Endometrial microvascular endothelial cells (primary cell): ENCODE data around the gene TSPAN17. TPM values are rescaled to one million over a fixed set of nuclear protein-coding genes. Genes with fewer than 3 reads are reported as not detected.
"Not testable (repeated sequence)": the region's sequence is repeated elsewhere in the genome, so short reads cannot be mapped to it uniquely, and the experiment has no call there.

Experiments
- in situ Hi-C: cut with HindIII; loops from 2 replicates; pipeline ENCODE4 v1.10.0; 2017; ENCODE audit warnings: low sequenced_read_pairs, low pct_unique_long_range_greater_than_20kb; ENCODE audit errors: inconsistent ontology term
- total RNA-seq: library from RNA; depleted of rRNA; stranded (reverse); fragments of >200 nt; gene quantifications from one replicate; pipeline ENCODE4 v1.2.3, GENCODE V29; 2015; ENCODE audit errors: inconsistent ontology term

TSPAN17 gene
- total RNA-seq, 1 donor from 2014 or later = 56.6 TPM

DNA sequence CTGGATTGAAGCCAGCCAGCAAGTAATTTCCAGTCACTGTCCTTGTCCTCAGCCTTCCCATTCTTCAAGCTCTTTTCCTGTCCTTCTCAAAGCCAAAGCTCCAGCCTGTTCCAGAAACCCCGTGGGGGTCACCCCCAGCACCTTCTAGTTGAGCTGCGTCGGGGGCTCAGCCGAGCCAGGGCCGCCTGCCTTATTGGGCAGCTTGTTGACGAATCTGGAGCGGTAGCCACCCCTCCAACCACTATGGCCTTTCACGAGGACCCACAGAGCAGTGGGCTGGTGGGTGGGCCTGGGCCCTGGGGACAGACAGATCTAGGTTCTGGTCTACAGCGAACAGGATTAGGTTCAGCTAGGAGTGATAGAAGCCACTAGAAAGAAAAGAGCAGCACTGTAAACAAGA, 47.3 kb downstream of the TSPAN17 start:
- in situ Hi-C loops = no loop called here

DNA sequence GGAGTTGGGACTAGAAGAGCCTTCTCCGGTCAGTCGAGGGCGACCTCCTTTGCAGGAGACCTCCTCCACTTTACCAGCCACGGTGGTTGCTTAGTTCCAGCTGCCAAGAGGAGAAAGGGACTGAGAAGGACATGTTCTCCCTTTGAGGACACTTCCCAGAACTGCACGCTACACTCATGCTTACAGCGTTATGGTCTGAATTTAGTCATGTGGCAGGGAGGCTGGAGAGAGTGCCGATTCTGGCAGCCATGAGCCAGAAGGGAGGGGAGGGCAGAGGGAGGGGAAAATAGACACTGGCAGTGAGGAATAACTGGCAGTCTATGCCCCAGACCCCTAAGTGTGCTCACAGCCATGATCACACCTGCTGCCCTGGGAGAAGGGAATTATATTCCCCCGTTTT, 47.8 kb downstream of the TSPAN17 start:
- in situ Hi-C loops = no loop called here

DNA sequence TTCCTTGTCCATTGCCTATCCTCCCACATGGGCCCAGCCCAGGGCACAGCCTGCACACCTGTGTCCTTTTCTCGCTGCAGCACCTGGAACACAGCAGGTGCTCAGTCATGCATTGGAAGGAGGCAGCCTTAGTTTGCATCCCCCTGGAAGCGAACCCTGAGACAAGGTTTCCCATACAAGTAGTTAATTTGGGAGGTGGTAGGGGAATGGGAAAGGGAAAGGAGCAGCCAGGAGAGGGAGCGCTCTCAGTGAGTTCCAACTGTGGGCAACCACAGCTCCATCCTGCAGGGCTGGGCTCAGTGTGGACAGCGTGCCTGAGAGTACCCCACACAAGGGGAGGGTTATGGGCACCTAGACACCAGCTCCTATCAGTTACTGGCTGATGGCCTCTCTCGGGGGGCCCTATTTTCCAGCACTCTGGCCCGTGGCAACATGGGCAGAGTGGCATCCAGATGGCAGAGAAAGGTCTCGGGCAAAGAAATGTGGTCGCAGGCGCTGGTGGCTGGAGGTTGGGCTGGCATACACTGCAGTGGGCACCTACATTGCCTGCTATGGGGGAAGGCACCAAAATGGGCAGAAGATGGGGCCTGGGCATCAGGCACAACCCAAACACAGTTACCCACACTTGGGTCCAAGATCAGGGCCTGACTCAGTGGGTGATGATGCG, 50.1 kb downstream of the TSPAN17 start:
- in situ Hi-C loops = no loop called here

DNA sequence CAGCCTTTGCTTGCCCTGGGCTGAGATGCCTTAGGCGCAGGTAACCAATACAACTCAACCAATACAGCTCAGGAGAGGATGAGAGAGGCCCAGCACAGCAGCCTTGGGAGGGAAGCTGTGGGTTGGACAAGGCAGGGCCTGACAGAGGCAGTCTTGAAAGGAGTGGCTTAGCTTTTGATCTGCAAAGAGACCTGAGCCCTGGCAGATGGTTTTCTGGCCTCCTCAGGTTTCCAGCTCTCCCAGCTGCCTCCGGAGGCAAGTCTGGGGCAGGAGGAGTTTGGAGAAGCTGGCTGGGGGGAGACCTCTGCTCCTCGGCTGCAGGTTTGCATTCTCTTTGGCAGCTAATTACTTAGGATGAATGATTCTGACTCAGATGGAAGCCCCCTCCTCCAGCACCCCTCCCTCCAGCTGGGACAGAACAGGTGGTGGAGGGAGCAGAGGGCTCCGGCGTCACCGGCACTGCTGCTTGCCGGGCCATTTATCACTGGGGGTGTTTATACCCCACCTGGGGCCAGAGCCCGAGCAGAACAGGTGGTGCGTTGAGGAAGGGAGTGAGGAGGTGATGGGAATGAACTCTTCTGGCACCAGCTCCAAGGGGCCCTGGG, 50.8 kb downstream of the TSPAN17 start:
- in situ Hi-C loops = no loop called here

DNA sequence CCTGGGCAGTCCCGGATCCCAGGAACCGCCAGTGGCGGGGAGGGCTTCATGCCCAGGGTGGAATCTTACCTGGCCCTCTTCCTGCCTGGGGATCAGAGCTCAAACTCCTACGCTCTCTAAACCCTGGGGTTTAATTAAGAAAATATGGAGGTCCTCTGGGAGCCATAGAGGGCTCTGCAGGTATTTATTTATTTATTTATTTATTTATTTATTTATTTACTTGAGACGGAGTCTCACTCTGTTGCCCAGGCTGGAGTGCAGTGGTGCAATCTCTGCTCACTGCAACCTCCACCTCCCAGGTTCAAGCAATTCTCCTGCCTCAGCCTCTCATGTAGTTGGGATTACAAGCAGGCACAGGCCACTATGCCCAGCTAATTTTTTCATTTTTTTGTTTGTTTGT, 52.2 kb downstream of the TSPAN17 start:
- in situ Hi-C loops = not testable (repeated sequence)

DNA sequence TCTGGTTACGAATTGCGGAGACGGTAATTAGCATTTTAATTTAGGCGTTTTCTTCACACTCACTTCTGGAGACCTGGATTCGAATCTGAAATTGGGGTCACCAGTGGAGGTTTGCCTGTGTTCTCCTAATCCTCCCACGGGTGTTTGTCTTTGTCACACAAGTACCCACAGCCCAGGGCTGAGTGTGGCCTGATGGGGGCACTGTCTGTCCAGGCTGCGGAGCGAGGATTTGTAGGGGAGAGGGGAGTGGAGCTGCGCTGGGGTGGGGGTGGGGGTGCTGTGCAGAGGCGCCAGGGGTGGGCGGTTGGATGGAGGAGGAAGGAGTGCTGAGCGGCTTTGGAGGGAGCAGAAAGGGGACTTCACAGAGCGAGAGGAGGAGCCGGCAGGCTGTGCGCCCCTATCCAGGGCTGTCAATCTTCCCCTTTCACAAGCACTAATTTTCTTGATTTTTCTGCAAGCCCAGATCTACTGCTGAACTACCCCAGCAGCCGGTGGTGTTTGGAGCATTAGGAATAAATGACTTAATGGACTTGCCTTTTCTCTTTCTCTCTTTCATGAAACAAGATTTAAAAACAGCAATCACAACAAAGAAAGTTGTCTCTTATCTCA, 53.1 kb downstream of the TSPAN17 start:
- in situ Hi-C loops = no loop called here

DNA sequence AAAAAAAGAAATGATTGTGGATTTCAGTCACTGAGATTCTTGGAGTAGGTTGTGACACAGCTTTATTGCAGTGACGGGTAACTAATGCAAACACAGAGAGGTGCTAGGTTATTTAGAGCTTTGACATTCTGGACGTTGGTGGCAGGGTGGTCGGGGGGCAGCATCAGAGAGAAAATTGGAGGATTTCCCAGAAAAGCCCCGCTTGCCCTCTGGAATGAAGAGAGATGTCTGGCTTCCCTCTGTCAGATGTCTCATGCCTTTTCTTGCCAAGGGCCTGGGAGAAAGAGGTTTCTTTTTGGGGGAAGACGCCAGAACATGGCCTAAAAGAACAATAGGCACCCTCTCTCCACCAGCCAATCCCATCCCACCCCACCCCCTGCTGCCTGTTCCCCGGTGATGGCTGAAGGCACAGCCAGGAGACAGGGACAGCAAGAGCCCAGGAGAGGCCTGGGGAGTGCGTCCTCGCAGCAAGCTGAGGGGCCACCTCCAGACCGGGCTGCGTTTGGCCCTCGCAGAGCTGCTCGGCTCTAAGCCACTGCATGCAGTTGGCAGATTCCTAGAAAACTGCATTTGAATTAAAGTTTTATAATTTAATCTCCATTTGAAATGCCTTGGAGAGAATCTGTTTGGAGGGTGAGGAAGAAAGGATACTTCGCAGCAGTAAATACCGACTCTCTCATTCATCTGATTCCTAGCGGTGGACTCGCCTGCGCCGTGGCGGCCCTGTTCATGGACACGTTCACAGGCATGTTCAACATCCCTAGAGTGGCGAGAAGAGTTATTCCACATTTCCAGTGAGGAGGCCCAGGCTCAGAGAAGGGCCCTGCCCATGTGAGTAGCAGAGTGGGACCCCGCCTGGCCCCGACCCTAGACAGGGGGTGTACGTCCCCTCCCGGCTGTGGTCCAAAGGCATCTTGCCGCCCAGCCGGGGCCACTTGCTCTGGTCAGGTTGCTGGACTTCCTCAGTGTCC, 55.7 kb downstream of the TSPAN17 start:
- in situ Hi-C loops = no loop called here

DNA sequence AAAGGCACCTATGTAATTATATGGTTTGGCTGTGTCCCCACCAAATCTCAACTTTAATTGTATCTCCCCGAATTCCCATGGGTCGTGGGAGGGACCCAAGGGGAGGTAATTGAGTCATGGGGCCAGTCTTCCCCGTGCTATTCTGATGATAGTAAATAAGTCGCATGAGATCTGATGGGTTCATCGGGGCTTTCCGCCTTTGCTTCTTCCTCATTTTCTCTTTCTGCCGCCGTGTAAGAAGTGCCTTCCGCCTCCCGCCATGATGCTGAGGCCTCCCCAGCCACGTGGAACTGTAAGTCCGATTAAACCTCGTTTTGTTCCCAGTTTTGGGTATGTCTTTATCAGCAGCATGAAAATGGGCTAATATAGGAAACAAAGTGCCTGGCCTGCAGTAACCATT, 56.6 kb downstream of the TSPAN17 start:
- in situ Hi-C loops = no loop called here

DNA sequence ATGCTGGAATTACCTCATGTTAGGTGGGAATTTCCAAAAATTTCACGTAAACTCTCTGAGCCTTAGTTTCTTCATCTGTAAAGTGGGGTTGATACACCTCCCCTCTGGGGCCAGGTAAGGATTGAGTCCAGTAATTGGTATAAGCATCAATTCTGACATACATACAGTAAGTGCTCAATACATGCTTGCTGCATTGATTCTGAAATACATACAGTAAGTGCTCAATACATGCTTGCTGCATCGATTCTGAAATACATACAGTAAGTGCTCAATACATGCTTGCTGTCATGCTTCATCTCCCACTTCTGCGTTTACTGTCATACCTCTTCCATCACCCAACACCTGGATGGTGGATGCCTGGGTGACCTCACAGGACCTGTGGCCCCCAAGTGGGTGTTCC, 57.1 kb downstream of the TSPAN17 start:
- in situ Hi-C loops = no loop called here

DNA sequence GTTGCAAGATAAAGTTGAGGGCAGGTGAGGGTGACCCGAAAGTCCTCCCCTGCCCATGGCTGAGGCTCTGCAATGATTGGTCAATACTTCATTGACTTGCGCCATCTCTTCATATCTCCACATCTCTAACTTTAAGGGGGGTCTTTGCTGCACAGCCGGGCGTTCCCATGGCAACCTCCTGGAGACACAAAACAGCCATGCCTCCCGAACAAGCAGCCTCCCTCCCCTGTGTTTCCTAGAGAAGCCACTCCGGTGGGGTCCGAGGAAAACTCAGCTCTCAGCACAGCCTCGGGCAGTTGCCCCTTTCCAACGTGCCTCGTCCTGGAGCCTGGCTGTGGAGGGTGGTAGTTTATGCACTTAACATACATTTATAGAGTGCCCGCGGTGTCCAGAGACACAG, 57.5 kb downstream of the TSPAN17 start:
- in situ Hi-C loops = no loop called here

Other genes starting within 250 kb of the TSPAN17 start
- 148 TPM for gene CLTB, start 230.9 kb upstream of the TSPAN17 start, total RNA-seq
- gene FAF2, start 199.1 kb upstream of the TSPAN17 start, total RNA-seq = 33.9 TPM
- gene RNF44, start 110.1 kb upstream of the TSPAN17 start, total RNA-seq = 4.8 TPM
- gene CDHR2, start 98.1 kb upstream of the TSPAN17 start, total RNA-seq = not detected
- gene GPRIN1, start 37.3 kb upstream of the TSPAN17 start, total RNA-seq = 9.0 TPM
- not detected for gene SNCB, start 16.9 kb upstream of the TSPAN17 start, total RNA-seq
- gene EIF4E1B, start 16.8 kb upstream of the TSPAN17 start, total RNA-seq = not detected
- gene UNC5A, start 163.1 kb downstream of the TSPAN17 start, total RNA-seq = not detected